ENCODE results near the gene ERLIN1. TPM values are rescaled to one million over a fixed set of nuclear protein-coding genes. Genes with fewer than 3 reads are reported as not detected.
A peak's percentile ranks its signal among the peaks of the same experiment; 100 is the strongest.

The ERLIN1 gene
- total and polyA plus RNA-seq, 4 donors = 21.7 to 85.4 (median 70.0) TPM

DNA sequence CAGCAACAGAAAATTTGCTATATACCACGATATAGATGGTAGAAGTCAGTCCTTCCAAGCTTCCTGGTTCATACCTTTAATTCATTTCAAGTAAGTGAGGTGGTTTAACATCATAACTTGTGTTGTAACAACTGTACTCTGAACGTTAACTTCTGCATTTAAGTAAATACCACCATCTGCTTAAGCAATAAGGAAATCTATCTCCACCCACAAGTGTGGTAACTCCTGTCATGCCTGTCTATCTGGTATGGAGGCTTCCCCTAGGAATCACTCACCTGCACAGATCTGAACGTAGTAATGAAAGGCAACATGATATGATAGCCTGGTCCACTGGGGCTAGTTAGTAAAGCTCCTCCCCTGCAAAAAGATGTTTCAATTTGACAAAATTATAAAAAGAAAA, 2.3 kb downstream of the ERLIN1 start (continued):
- TF ChIP-seq SP1 (IDR thresholded peaks at IDR 0.05) (no peak), JUND (IDR thresholded peaks at IDR 0.05) (no peak), EGR1 (IDR thresholded peaks at IDR 0.05; ENCODE audit: low read depth in 2 of 2) (no peak), RXRA (IDR thresholded peaks at IDR 0.05) (peak in 1 of 2 donors; percentile 12)

- Histone ChIP-seq H3K36me3 (ENCODE audit: control insufficient read depth in 4 of 4, insufficient read depth in 3 of 4, low read depth in 1 of 4, low read length in 3 of 4) (peaks cover 3 to 17% (median 7%) of the 10 kb centered on the region in 4 donors), H3K4me1 (ENCODE audit: control insufficient read depth in 4 of 4, insufficient read depth in 4 of 4, low read length in 3 of 4) (peaks cover 4 to 46% (median 23%) of the 10 kb centered on the region in 4 donors), H3K4me3 (ENCODE audit: low read depth in 1 of 3, low read length in 3 of 3) (no peak overlapping the region), H3K27me3 (ENCODE audit: control insufficient read depth in 4 of 4, insufficient read depth in 4 of 4, low read length in 3 of 4) (no peaks in the 10 kb centered on the region), H3K9ac (ENCODE audit: low read depth in 1 of 2, low read length in 2 of 2) (no peak overlapping the region), H3K27ac (ENCODE audit: low read depth in 1 of 2, low read length in 2 of 2) (peak overlapping the region; percentile 93 to 94), H3K9me3 (ENCODE audit: control insufficient read depth in 4 of 4, low read length in 3 of 4) (no peaks in the 10 kb centered on the region)
- 83% methylated on average over 3 of the region's 3 CpGs for WGBS
- DNase-seq (ENCODE audit: low spot score) = no peak
- TF ChIP-seq, protein P1, sequence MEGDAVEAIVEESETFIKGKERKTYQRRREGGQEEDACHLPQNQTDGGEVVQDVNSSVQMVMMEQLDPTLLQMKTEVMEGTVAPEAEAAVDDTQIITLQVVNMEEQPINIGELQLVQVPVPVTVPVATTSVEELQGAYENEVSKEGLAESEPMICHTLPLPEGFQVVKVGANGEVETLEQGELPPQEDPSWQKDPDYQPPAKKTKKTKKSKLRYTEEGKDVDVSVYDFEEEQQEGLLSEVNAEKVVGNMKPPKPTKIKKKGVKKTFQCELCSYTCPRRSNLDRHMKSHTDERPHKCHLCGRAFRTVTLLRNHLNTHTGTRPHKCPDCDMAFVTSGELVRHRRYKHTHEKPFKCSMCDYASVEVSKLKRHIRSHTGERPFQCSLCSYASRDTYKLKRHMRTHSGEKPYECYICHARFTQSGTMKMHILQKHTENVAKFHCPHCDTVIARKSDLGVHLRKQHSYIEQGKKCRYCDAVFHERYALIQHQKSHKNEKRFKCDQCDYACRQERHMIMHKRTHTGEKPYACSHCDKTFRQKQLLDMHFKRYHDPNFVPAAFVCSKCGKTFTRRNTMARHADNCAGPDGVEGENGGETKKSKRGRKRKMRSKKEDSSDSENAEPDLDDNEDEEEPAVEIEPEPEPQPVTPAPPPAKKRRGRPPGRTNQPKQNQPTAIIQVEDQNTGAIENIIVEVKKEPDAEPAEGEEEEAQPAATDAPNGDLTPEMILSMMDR (IDR thresholded peaks at IDR 0.05; ENCODE audit: low read depth, low read length, missing input control) = no peak
- TF ChIP-seq ATF3 (IDR thresholded peaks at IDR 0.05) = no peak
- no peak for TF ChIP-seq YY1 (IDR thresholded peaks at IDR 0.05)
- no peak for TF ChIP-seq EGR1 (IDR thresholded peaks at IDR 0.05; ENCODE audit: low read depth in 2 of 2)
- no peak for TF ChIP-seq NR2F2 (IDR thresholded peaks at IDR 0.05)
- TF ChIP-seq SP1 (IDR thresholded peaks at IDR 0.05) = no peak
- TF ChIP-seq TAF1 (conservative IDR thresholded peaks at IDR 0.05) = no peak
- no peak for TF ChIP-seq RXRA (IDR thresholded peaks at IDR 0.05)
- TF ChIP-seq FOXA1 (IDR thresholded peaks at IDR 0.05) = no peak
- TF ChIP-seq FOXA2 (IDR thresholded peaks at IDR 0.05) = no peak
- no peak for TF ChIP-seq ZBTB33 (IDR thresholded peaks at IDR 0.05)
- TF ChIP-seq HNF4G (IDR thresholded peaks at IDR 0.05) = no peak
- no peak for TF ChIP-seq RAD21 (IDR thresholded peaks at IDR 0.05)
- TF ChIP-seq REST (IDR thresholded peaks at IDR 0.05) = no peak
- TF ChIP-seq GABPA (IDR thresholded peaks at IDR 0.05 in 1 of 2, conservative IDR thresholded peaks at IDR 0.05 in 1 of 2) = no peak
- no peak for TF ChIP-seq HNF4A (conservative IDR thresholded peaks at IDR 0.05)
- TF ChIP-seq MAX (IDR thresholded peaks at IDR 0.05) = no peak
Observed at GRCh38 chr10:100182908-100183307, 2.9 kb downstream of the ERLIN1 start.
